MM.1S (cell line): ENCODE results near the gene OSBPL8.

Experiments used
- EZH2 ChIP-seq: fragments of 300-600 bp; sonication (generic); optimal IDR thresholded peaks from 2 replicates; pipeline ENCODE3; 2017; ENCODE audit warnings: low read depth, mild to moderate bottlenecking, antibody characterized with exemption, low read length, mixed read lengths
- EZH2phosphoT487 ChIP-seq: fragments of 300-600 bp; sonication (generic); IDR thresholded peaks from 2 replicates; pipeline ENCODE4 v1.6.1; 2018; ENCODE audit warnings: antibody characterized with exemption, low read length
- TF ChIP-seq, protein P1 (sequence below): fragments of 300-600 bp; sonication (generic); IDR thresholded peaks from 2 replicates; pipeline ENCODE4 v1.5.1; 2016; ENCODE audit warnings: antibody characterized with exemption, low read length, mixed read lengths

DNA sequence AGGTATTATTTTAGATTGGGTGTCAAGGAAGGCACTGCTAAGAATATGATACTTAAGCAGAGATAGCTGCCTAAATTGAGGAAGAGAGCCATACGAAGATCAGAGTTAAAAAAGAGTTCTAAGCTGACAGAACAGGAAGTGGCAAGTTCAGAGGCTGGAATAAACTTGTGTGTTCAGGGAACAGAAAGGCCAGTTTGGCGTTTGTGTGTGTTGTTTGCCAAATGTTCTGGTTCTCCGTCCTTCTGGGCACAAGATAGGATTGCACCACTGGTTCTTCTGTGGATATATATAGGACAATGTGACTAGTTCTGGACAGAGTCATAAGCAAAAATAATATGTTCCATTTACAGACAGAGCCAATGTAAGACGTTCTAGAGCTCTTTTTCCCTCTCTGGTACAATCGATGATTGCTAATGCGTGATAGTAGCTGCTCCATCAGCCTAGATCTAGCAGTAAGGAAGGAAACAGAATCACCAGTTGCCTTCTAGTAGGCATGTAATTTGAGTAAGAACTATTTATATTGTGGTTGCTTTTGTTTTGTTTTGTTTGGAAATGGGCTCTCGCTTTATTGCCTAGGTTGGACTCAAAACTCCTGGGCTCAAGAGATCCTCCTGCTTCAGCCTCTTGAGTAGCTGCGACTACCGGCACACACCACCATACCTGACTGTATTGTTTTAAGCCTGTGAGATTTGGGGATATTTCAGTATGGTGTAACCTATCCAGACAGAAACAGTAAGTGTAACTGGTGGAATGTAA, 218.7 kb downstream of the OSBPL8 start:
- TF ChIP-seq, protein P1, sequence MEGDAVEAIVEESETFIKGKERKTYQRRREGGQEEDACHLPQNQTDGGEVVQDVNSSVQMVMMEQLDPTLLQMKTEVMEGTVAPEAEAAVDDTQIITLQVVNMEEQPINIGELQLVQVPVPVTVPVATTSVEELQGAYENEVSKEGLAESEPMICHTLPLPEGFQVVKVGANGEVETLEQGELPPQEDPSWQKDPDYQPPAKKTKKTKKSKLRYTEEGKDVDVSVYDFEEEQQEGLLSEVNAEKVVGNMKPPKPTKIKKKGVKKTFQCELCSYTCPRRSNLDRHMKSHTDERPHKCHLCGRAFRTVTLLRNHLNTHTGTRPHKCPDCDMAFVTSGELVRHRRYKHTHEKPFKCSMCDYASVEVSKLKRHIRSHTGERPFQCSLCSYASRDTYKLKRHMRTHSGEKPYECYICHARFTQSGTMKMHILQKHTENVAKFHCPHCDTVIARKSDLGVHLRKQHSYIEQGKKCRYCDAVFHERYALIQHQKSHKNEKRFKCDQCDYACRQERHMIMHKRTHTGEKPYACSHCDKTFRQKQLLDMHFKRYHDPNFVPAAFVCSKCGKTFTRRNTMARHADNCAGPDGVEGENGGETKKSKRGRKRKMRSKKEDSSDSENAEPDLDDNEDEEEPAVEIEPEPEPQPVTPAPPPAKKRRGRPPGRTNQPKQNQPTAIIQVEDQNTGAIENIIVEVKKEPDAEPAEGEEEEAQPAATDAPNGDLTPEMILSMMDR = no peak
- no peak for TF ChIP-seq EZH2
- TF ChIP-seq EZH2phosphoT487 = no peak
